ENCODE results near the gene C20orf204. TPM values are rescaled to one million over a fixed set of nuclear protein-coding genes. Genes with fewer than 3 reads are reported as not detected.

The C20orf204 gene
- total and polyA plus RNA-seq, 7 donors, result 0.25 to 0.71 (median 0.52) TPM; not detected in 1

DNA sequence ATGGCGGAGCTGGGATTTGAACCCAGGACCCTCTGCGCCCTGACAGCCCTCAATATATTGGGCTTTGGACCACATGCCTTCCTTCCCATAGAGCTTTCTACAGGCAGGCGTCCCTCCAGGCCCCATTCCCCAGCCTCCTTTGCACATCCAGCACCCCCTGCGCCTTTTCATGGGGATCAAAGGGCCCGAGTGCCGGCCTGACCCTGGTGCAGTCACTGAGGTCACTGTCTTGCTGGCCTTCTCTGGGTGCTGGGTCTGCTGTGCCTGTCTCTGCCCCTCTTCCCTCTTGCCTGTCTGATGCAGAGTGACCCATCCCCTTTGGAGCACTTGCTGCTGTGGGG is 45.6 kb downstream of the C20orf204 start:
- H3K27me3 ChIP-seq (ENCODE audit: insufficient read depth in 3 of 3, low read length in 2 of 3), result peaks cover 0 to 42% (median 10%) of the 10 kb centered on the region in 3 donors
- H3K4me3 ChIP-seq, result no peak overlapping the region
- no peak overlapping the region for H3K27ac ChIP-seq
- H3K36me3 ChIP-seq (ENCODE audit: insufficient read depth in 1 of 2, low read depth in 1 of 2), result no peaks in the 10 kb centered on the region
- H3K4me1 ChIP-seq, result peaks cover 20% of the 10 kb centered on the region
- no peaks in the 10 kb centered on the region for H3K9me3 ChIP-seq
- no peak for TF ChIP-seq CTCF (IDR thresholded peaks at IDR 0.05)
- DNase-seq (no peak), ATAC-seq (no peak)
- WGBS, 3 donors, result 83 to 87% (median 83%) methylated on average over 6 of the region's 6 CpGs
- intact Hi-C loops (cut with DNase I), result no loop called here

- H3K4me3 ChIP-seq, result no peak overlapping the region
- WGBS, 3 donors, result 38 to 45% (median 42%) methylated on average over 12 to 13 of the region's 13 CpGs
- no peak for DNase-seq
- peaks cover 20% of the 10 kb centered on the region for H3K4me1 ChIP-seq
- no peak for TF ChIP-seq CTCF (IDR thresholded peaks at IDR 0.05)
- H3K27me3 ChIP-seq (ENCODE audit: insufficient read depth in 3 of 3, low read length in 2 of 3), result peaks cover 0 to 45% (median 10%) of the 10 kb centered on the region in 3 donors
- H3K36me3 ChIP-seq (ENCODE audit: insufficient read depth in 1 of 2, low read depth in 1 of 2), result no peaks in the 10 kb centered on the region
- intact Hi-C loops (cut with DNase I), result loop anchor here in 1 of 2 donors (2.0 kb wide), 1 partner anchor 39 kb away; no protein-coding TSS in a partner anchor
- H3K27ac ChIP-seq, result no peak overlapping the region
- no peaks in the 10 kb centered on the region for H3K9me3 ChIP-seq
- ATAC-seq, result no peak
Observed at GRCh38 chr20:64082126-64082731, 46.2 kb downstream of the C20orf204 start.

DNA sequence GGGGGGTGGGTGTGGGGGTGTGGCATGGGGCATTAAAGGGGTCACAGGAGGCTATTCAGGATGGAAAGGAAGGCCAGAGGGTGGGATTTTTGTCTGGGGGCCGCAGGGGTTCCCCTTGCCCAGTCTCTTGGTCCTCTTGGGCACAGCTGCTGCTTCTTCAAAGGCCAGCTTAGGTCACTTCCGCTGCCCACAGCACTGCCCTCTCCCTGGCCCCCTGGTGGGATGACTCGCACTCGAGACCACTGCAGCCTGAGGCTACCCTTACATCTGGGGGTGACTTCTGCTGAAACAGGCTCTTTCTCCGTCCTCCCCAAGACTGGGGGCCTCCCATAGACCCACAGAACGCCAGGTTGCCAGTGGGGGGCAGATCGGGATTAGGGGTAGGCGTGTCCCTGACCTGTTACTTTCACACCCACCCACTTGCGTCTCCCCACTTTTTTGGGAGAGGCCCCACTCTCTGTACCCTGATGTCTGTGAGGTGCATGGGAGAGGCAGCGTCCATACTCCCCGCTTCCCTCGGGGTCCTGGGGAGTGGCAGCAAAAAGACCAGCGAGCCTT is 46.9 kb downstream of the C20orf204 start:
- H3K9me3 ChIP-seq, result no peaks in the 10 kb centered on the region
- intact Hi-C loops (cut with DNase I), result loop anchor here in 1 of 2 donors (2.0 kb wide), 1 partner anchor 38 kb away; no protein-coding TSS in a partner anchor
- no peak overlapping the region for H3K27ac ChIP-seq
- 19 to 28% (median 23%) methylated on average over 13 of the region's 13 CpGs for WGBS, 3 donors
- peak overlapping the region; percentile 67 for H3K4me3 ChIP-seq
- TF ChIP-seq CTCF (IDR thresholded peaks at IDR 0.05), result no peak
- no peaks in the 10 kb centered on the region for H3K36me3 ChIP-seq (ENCODE audit: insufficient read depth in 1 of 2, low read depth in 1 of 2)
- no peak for DNase-seq
- H3K4me1 ChIP-seq, result peaks cover 20% of the 10 kb centered on the region
- no peak for ATAC-seq
- peaks cover 0 to 49% (median 12%) of the 10 kb centered on the region in 3 donors for H3K27me3 ChIP-seq (ENCODE audit: insufficient read depth in 3 of 3, low read length in 2 of 3)

DNA sequence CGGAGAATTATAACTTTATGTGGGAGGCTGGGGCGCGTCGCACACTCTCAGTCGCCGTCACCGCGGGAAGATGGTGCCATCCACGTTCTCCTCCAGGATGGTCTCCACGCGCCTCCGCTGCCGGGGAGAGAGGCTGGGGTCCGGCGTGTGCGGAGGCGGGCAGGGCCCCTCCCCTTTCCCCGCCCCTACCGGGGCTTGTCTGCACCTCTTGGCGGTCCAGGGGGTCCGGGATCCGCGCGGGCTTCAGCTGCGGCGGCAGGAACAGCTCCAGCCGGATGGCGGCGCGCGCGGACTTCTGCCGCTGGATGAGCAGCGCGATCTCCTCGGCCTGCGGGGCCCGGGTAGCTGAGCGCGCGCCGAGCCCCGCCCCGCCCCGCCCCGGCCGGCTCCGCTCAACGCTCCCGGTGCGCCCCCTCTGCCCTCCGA is 47.4 kb downstream of the C20orf204 start:
- ATAC-seq, result peak; percentile 58 to 80 (median 74)
- peak overlapping the region; percentile 67 for H3K4me3 ChIP-seq
- H3K27me3 ChIP-seq (ENCODE audit: insufficient read depth in 3 of 3, low read length in 2 of 3), result peaks cover 0 to 54% (median 17%) of the 10 kb centered on the region in 3 donors
- TF ChIP-seq CTCF (IDR thresholded peaks at IDR 0.05), result peak; percentile 67
- intact Hi-C loops (cut with DNase I), result loop anchor here in 1 of 2 donors (2.0 kb wide), 1 partner anchor 37 kb away; no protein-coding TSS in a partner anchor
- H3K9me3 ChIP-seq, result no peaks in the 10 kb centered on the region
- peaks cover 20% of the 10 kb centered on the region for H3K4me1 ChIP-seq
- H3K36me3 ChIP-seq (ENCODE audit: insufficient read depth in 1 of 2, low read depth in 1 of 2), result no peaks in the 10 kb centered on the region
- DNase-seq, result peak; percentile 73 to 82
- WGBS, 3 donors, result 0 to 1% (median 0%) methylated on average over 27 to 52 of the region's 52 CpGs
- H3K27ac ChIP-seq, result no peak overlapping the region
